OCI-M1 (cell line): Measurements from ENCODE around the gene STK11IP.
A peak's percentile ranks its signal among the peaks of the same experiment; 100 is the strongest.

Source experiments
- DNase-seq: peaks from one replicate; lab custom pipeline; 2025; lab: John Stamatoyannopoulos, UW

The STK11IP gene

GRCh38 chr2:219597552-219598307, at the start of gene STK11IP:
Gene STK11IP, plus strand, starts transcription at chr2:219597857. Its CDS starts 263 bp downstream, at chr2:219598120.
- DNase-seq = peak; percentile 98

- DNase-seq = no peak
These were observed 48.7 kb upstream of the STK11IP start for GRCh38 chr2:219548990-219549389.

- no peak for DNase-seq
These were observed 48.0 kb upstream of the STK11IP start for GRCh38 chr2:219549619-219550018.

GRCh38 chr2:219551441-219552381, 45.9 kb upstream of the STK11IP start:
- DNase-seq = peak; percentile 71

- peak; percentile 92 for DNase-seq
These were observed 45.1 kb upstream of the STK11IP start for GRCh38 chr2:219552382-219553167.

- no peak for DNase-seq
These were observed 44.6 kb upstream of the STK11IP start for GRCh38 chr2:219553168-219553417.

- no peak for DNase-seq
These were observed 44.1 kb upstream of the STK11IP start for GRCh38 chr2:219553463-219553963.

GRCh38 chr2:219554350-219554749, 43.3 kb upstream of the STK11IP start:
- no peak for DNase-seq

- no peak for DNase-seq
These were observed 41.7 kb upstream of the STK11IP start for GRCh38 chr2:219555956-219556355.

GRCh38 chr2:219556413-219556812, 41.2 kb upstream of the STK11IP start:
- DNase-seq = no peak

- no peak for DNase-seq
These were observed 40.3 kb upstream of the STK11IP start for GRCh38 chr2:219557320-219557719.

GRCh38 chr2:219557791-219558785, 39.6 kb upstream of the STK11IP start:
- no peak for DNase-seq

- DNase-seq = no peak
These were observed 38.3 kb upstream of the STK11IP start for GRCh38 chr2:219559156-219559915.

- peak; percentile 35 for DNase-seq
These were observed 37.4 kb upstream of the STK11IP start for GRCh38 chr2:219560037-219560892.

GRCh38 chr2:219560893-219561178, 36.8 kb upstream of the STK11IP start:
- DNase-seq = no peak

- no peak for DNase-seq
These were observed 36.2 kb upstream of the STK11IP start for GRCh38 chr2:219561179-219562048.

- DNase-seq = no peak
These were observed 35.3 kb upstream of the STK11IP start for GRCh38 chr2:219562049-219563020.
